Neuron (in vitro differentiated cells): ENCODE results near the gene OR9A2.

ENCODE experiments used
- H2AFZ ChIP-seq: one replicate; pipeline ENCODE4 v1.6.1; 2013; ENCODE audit warnings: low read depth, mild to moderate bottlenecking, inconsistent platforms, low read length, moderate library complexity
- H3K27me3 ChIP-seq: one replicate; pipeline ENCODE4 v1.6.1; 2013; ENCODE audit warnings: low read length; ENCODE audit not compliant: insufficient read depth
- H3K36me3 ChIP-seq: one replicate; pipeline ENCODE4 v1.6.1; 2013; ENCODE audit warnings: low read length; ENCODE audit not compliant: insufficient read depth
- H3K4me1 ChIP-seq: one replicate; pipeline ENCODE4 v1.6.1; 2013; ENCODE audit warnings: low read length; ENCODE audit not compliant: insufficient read depth
- H3K4me3 ChIP-seq: 2 replicates; pipeline ENCODE4 v1.5.1; 2013; ENCODE audit warnings: mild to moderate bottlenecking, low read length, moderate library complexity
- H3K9me3 ChIP-seq: one replicate; pipeline ENCODE4 v1.6.1; 2013; ENCODE audit warnings: low read length

The OR9A2 gene, protein sequence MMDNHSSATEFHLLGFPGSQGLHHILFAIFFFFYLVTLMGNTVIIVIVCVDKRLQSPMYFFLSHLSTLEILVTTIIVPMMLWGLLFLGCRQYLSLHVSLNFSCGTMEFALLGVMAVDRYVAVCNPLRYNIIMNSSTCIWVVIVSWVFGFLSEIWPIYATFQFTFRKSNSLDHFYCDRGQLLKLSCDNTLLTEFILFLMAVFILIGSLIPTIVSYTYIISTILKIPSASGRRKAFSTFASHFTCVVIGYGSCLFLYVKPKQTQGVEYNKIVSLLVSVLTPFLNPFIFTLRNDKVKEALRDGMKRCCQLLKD

GRCh38 chr7:143027032-143027431 is at the start of gene OR9A2:
Gene OR9A2 (minus strand): TSS chr7:143027132. CDS start chr7:143027132, 0 bp downstream.
- Histone ChIP-seq H3K9me3 (no peaks in the 10 kb centered on the region), H3K27me3 (no peaks in the 10 kb centered on the region), H3K4me3 (no peak within 1 kb of the TSS), H3K4me1 (no peaks in the 10 kb centered on the region), H3K36me3 (no peaks in the 10 kb centered on the region), H2AFZ (no peak within 1 kb of the TSS)

DNA sequence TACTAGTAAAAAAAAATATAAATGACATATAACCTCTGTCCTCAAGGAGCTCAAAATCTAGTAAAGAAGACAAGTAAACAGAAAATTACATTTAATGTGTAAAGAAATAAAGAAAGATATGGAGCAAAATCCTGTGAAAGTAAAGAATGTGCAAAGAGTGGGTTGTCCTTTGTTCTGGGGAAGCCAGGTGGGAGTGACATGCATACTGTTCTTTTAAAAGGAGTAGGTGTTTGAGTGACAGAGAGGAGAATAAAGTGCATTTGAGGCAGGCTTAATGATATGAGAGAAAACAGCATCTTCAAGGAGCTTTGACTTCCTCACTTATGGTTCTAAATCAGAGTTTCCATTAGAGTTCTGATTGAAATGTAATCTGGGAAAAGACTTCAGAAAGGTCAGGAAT is 47.2 kb upstream of the OR9A2 start:
- Histone ChIP-seq H3K27me3 (no peaks in the 10 kb centered on the region), H3K4me1 (no peaks in the 10 kb centered on the region), H3K4me3 (no peak overlapping the region), H2AFZ (no peak overlapping the region), H3K36me3 (no peaks in the 10 kb centered on the region), H3K9me3 (no peaks in the 10 kb centered on the region)

- H3K36me3 ChIP-seq, result no peaks in the 10 kb centered on the region
- no peaks in the 10 kb centered on the region for H3K27me3 ChIP-seq
- no peak overlapping the region for H2AFZ ChIP-seq
- no peak overlapping the region for H3K4me3 ChIP-seq
- no peaks in the 10 kb centered on the region for H3K9me3 ChIP-seq
- no peaks in the 10 kb centered on the region for H3K4me1 ChIP-seq
Measured at GRCh38 chr7:143073556-143073955, 46.6 kb upstream of the OR9A2 start.

DNA sequence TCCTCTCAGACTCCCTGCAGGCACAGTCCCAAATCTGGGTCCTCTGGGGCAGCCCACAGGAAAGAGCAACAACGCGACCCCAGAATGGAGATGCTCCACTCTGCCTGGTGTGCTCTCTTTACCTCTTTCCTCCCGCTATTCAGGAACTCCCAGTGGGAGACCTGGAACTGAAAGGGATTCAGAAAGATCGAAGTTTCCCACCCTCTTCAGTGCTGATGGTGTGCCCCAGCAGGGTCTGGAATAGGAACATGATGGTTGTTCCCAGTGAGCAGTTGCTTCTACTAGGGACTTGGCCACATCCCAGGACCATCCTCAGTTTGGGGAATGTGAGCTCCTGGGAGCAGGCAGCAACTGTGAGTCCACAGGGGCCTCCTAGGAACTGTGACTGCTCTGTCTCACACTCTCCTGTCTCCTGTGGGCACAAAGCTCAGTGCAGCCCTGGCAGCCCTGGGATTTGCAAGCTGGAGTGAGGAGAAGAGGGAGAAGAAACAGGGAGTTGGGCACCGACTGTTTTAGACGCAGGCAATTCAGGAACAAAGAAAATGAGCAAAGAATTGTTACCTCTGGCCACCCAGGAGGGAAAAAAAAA is 43.1 kb upstream of the OR9A2 start:
- H3K9me3 ChIP-seq, result no peaks in the 10 kb centered on the region
- no peak overlapping the region for H3K4me3 ChIP-seq
- H3K36me3 ChIP-seq, result no peaks in the 10 kb centered on the region
- no peak overlapping the region for H2AFZ ChIP-seq
- H3K27me3 ChIP-seq, result no peaks in the 10 kb centered on the region
- H3K4me1 ChIP-seq, result no peaks in the 10 kb centered on the region

- Histone ChIP-seq H3K9me3 (no peaks in the 10 kb centered on the region), H2AFZ (no peak overlapping the region), H3K4me3 (no peak overlapping the region), H3K27me3 (no peaks in the 10 kb centered on the region), H3K4me1 (no peaks in the 10 kb centered on the region), H3K36me3 (no peaks in the 10 kb centered on the region)
Measured at GRCh38 chr7:143068446-143068845, 41.5 kb upstream of the OR9A2 start.

DNA sequence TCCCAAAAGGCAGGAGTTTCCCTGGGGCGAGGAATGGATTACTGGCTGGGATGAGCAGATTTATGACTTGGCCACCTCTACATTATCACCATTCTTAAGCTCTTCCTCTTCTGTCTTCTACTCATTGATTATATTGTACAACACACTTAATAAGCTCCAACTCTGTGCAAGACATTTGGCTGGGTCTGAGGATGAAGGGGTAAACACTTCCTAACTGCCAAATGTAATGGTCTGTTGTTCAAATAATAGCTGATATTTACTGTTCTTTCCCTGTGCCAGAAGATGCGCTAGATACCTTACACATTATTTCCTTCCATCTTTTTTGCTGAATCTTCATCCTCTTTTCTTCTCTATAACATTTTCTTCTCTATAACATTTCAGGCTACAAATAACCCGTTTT is 36.8 kb upstream of the OR9A2 start:
- Histone ChIP-seq H3K4me3 (no peak overlapping the region), H3K27me3 (no peaks in the 10 kb centered on the region), H3K36me3 (no peaks in the 10 kb centered on the region), H2AFZ (no peak overlapping the region), H3K4me1 (no peaks in the 10 kb centered on the region), H3K9me3 (no peaks in the 10 kb centered on the region)

DNA sequence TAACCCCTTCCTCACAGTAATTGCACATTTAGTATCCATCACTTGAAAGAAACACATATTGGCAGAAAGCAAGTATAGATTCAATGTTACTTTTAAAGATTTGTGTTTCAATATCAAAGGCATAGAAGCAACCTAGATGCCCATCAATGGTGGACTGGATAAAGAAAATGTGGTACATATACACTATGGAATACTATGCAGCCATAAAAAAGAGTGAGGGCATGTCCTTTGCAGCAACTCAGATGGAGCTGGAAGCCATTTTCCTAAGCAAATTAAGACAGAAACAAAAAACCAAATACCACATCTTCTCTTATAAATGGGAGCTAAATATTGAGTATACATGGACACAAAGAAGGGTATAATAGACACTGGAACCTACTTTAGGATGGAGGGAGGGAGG is 28.8 kb upstream of the OR9A2 start:
- no peak overlapping the region for H3K4me3 ChIP-seq
- H2AFZ ChIP-seq, result no peak overlapping the region
- H3K4me1 ChIP-seq, result no peaks in the 10 kb centered on the region
- no peaks in the 10 kb centered on the region for H3K27me3 ChIP-seq
- no peaks in the 10 kb centered on the region for H3K36me3 ChIP-seq
- no peaks in the 10 kb centered on the region for H3K9me3 ChIP-seq

GRCh38 chr7:143054621-143055020 is 27.7 kb upstream of the OR9A2 start:
- H3K4me3 ChIP-seq, result no peak overlapping the region
- no peak overlapping the region for H2AFZ ChIP-seq
- H3K36me3 ChIP-seq, result no peaks in the 10 kb centered on the region
- H3K4me1 ChIP-seq, result no peaks in the 10 kb centered on the region
- H3K9me3 ChIP-seq, result no peaks in the 10 kb centered on the region
- H3K27me3 ChIP-seq, result no peaks in the 10 kb centered on the region

DNA sequence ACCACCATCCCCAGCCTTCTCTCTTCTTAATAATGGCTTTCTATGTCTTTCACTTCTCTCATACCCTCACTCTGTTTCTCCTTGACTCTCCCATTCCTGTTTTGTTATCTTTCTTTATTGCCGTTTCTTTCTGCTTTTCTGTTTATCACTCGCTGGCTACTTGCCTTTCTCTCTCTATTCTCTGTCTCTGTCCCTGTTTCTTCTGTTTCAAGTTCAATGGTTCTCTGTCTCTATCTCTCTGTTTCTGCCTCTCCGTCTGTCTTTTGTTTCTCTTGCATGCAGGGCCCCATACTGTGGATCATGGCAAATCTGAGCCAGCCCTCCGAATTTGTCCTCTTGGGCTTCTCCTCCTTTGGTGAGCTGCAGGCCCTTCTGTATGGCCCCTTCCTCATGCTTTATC is 25.1 kb upstream of the OR9A2 start, which contains the start of gene OR6V1:
TSS of gene OR6V1 (plus strand) at position 301 of the 400 bp plus-strand sequence. CDS start at position 301, 0 bp downstream.
- Histone ChIP-seq H3K4me1 (no peaks in the 10 kb centered on the region), H2AFZ (no peak within 1 kb of the TSS), H3K9me3 (no peaks in the 10 kb centered on the region), H3K36me3 (no peaks in the 10 kb centered on the region), H3K4me3 (no peak within 1 kb of the TSS), H3K27me3 (no peaks in the 10 kb centered on the region)

- no peaks in the 10 kb centered on the region for H3K27me3 ChIP-seq
- H2AFZ ChIP-seq, result no peak overlapping the region
- H3K4me1 ChIP-seq, result no peaks in the 10 kb centered on the region
- no peaks in the 10 kb centered on the region for H3K9me3 ChIP-seq
- no peak overlapping the region for H3K4me3 ChIP-seq
- no peaks in the 10 kb centered on the region for H3K36me3 ChIP-seq
Measured at GRCh38 chr7:143050931-143051330, 24.0 kb upstream of the OR9A2 start.

DNA sequence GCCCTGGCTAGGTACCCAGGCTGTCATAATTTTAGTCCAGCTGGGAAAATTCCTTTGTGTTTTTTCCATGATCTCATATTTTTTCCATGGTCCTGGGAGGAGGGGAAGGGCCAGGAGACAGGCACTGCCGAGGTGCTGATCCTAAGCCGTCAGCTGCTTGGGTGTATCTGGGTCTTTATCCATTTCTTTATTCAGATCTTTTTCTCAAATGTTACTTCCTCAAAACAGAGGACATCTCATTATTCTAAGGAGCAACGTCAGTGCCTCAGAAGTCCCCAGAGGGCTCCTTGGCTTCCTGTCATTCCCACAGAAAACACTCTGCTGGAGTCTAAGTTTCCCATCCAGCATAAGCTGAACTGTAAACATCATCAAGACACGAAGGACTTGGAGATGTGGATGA is 22.4 kb upstream of the OR9A2 start:
- Histone ChIP-seq H2AFZ (no peak overlapping the region), H3K4me1 (no peaks in the 10 kb centered on the region), H3K4me3 (no peak overlapping the region), H3K9me3 (no peaks in the 10 kb centered on the region), H3K36me3 (no peaks in the 10 kb centered on the region), H3K27me3 (no peaks in the 10 kb centered on the region)

DNA sequence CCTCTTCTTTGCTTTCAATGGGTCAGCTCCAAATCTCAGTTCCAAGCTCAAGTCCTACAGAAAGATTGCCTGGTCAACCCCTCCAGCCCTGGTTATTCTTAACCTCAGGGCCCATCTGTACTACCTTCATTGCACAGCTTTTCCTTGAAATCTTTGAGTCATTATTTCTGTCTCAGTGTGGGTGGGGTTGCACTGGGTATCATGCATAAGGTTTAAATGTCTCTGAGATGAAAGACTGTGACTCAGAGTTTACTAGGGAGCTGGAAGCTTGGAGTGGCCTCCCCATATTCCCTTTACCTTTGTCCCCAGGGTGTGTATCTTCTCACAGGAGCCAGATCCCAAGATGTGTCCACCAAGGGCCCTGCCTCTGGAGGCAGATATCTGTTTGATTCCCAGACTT is 21.9 kb upstream of the OR9A2 start:
- Histone ChIP-seq H3K4me3 (no peak overlapping the region), H3K36me3 (no peaks in the 10 kb centered on the region), H3K9me3 (no peaks in the 10 kb centered on the region), H3K4me1 (no peaks in the 10 kb centered on the region), H2AFZ (no peak overlapping the region), H3K27me3 (no peaks in the 10 kb centered on the region)

- Histone ChIP-seq H3K4me1 (peaks cover 5% of the 10 kb centered on the region), H3K9me3 (no peaks in the 10 kb centered on the region), H2AFZ (no peak overlapping the region), H3K36me3 (no peaks in the 10 kb centered on the region), H3K27me3 (no peaks in the 10 kb centered on the region), H3K4me3 (no peak overlapping the region)
Measured at GRCh38 chr7:143047326-143047725, 20.4 kb upstream of the OR9A2 start.

GRCh38 chr7:143046426-143046851 is 19.5 kb upstream of the OR9A2 start:
- Histone ChIP-seq H3K36me3 (no peaks in the 10 kb centered on the region), H3K27me3 (no peaks in the 10 kb centered on the region), H2AFZ (no peak overlapping the region), H3K4me3 (no peak overlapping the region), H3K4me1 (peaks cover 5% of the 10 kb centered on the region), H3K9me3 (no peaks in the 10 kb centered on the region)
